Esophagus muscularis mucosa (tissue), 3 donors: ENCODE results near the gene NMNAT3.

Source experiments
- CTCF ChIP-seq, 3 experiments: fragments of 200-600 bp in 2 of 3; fragments of 450-650 bp in 1 of 3; sonication (generic) in 2 of 3; IDR thresholded peaks; one replicate each; pipeline ENCODE4 v1.5.1; 2017 to 2019; ENCODE audit warnings: antibody characterized with exemption in 3 of 3, mild to moderate bottlenecking in 2 of 3, moderate library complexity in 1 of 3
- POLR2A ChIP-seq: fragments of 450-650 bp; IDR thresholded peaks from one replicate; pipeline ENCODE4 v1.6.1; 2017; ENCODE audit warnings: antibody characterized with exemption, moderate library complexity, mild to moderate bottlenecking, low read depth

DNA sequence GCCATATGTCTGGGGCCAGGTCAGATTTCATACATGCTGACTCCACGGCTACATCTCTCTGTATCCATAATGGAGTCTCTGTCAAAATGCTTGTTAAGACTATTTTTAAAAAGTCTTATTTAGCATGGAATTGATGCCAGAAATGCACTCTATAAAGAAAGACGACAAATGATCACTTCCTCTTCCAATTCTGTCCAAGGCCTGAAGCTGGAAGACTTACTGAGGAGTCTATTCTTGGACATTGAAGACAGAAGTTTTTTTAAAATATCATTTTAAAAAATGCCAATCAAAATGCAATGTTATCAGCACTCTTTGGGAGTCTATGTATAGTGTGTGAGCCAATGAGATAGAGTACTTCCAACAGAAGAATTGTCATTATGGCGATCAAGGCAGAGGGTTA is 27.9 kb upstream of the NMNAT3 start:
- TF ChIP-seq POLR2A = no peak
- no peak for TF ChIP-seq CTCF (IDR thresholded peaks at IDR 0.05)
